Hematopoietic multipotent progenitor cell treated with erythropoietin and hydrocortisone succinate and interleukin-3 and kit ligand, for 15 days (in vitro differentiated cells): ENCODE data around the gene PPIF.

Source experiments
- DNase-seq: peaks from one replicate; pipeline ENCODE4 v3.0.0-alpha.2; 2015; ENCODE audit warnings: low spot score

The PPIF gene

DNA sequence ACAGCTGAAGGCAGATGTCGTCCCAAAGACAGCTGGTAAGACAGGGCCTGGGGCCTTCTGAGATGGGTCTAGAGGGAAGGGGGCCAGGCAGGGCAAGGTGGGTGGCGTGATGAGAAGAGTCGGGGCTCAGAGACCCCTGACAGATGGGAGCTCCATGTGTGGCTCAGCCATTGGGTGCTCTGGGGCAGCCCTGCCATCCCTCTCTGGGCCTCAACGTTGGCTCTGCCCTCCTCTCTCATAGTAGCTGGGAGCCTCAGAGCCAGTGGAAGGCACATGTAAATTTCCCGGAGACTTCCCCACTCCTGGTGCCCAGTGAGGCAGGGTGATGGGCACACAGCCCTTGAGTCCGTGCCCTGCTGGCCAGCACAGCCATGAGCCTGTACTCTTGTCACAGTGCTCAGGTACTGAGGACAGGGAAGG is 1.8 kb downstream of the PPIF start:
- DNase-seq: no peak

DNA sequence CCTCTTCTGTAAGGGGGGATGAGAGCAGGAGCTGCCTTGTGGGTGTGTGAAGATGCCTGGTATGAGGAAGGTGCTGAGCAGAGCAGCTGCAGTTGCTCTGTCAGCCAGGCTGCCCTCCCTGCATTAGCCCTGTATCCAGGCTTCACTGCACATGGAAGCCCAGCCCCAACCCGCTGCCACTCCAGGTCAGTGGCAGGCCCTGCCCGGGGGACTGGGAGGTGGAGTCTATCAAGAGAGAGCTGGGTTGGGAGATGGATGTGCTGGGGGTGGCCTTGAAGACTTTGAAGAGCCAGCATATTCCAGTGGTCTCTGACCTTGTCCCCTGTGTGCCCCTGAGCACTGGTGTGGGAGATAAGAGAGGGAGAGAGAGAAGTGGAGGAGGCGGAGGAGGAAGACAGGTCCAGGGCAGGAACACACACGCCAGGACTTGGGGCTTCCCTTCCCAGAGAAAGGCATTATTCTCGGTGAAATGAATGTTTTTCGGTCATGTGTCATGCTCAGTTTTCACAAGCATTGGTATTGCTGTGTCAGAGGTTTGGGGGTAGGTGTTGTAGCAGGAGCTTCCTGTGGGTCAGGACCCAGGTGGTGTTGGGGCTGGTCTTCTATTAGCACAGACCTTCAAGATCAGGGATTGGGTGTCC is 2.6 kb downstream of the PPIF start:
- no peak for DNase-seq

DNA sequence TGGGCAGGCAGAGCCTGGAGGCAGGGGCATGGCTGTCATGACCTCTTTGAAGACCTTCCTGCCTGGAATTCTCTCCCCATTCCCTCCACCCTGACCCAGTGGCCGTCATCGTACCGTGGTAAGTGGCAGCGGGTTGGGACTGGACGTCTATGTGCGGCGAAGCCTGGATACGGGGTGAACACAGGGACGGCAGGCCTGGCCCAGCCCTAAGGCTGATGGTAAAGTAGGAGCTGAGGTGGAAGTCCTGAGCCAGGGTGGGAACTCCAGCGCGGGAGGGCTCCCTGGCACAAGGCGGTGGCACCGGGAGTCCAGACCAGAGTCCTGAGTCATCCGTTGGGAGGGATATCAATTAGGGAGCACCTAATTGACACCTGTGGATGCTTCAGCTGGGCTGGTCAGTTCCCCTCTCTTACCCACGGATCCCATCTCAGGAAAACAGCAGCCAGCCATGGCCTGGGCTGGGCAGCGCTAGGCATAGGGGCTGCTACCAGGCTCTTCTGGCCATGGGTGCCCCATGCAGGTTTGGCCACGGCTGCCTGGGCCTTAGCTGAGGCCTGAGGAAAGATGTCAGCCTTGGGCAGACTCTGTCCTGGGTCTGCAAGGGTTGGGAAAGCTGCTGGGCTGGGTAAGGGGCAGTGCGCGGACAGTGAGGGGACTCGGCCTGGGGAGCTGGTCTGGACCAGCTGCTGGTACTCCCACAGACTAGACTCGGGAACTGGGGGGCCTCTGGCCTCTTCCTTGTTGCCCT is 3.3 kb downstream of the PPIF start:
- no peak for DNase-seq

DNA sequence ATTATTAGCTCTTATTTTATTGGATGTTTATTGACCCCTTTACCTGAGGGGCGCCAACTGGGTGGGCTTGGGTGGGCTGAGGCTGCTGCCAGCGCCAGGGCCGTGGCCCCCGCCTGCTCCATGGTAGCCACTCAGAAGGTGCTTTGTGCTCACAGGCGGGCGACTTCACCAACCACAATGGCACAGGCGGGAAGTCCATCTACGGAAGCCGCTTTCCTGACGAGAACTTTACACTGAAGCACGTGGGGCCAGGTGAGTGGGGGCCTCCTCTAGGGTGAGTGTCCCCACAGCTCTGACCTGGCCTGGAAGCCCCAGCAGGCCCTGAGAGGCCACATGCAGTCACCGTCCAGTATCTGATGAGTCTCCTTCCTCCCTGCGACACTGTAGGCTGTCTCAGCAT is 4.1 kb downstream of the PPIF start:
- DNase-seq: no peak

DNA sequence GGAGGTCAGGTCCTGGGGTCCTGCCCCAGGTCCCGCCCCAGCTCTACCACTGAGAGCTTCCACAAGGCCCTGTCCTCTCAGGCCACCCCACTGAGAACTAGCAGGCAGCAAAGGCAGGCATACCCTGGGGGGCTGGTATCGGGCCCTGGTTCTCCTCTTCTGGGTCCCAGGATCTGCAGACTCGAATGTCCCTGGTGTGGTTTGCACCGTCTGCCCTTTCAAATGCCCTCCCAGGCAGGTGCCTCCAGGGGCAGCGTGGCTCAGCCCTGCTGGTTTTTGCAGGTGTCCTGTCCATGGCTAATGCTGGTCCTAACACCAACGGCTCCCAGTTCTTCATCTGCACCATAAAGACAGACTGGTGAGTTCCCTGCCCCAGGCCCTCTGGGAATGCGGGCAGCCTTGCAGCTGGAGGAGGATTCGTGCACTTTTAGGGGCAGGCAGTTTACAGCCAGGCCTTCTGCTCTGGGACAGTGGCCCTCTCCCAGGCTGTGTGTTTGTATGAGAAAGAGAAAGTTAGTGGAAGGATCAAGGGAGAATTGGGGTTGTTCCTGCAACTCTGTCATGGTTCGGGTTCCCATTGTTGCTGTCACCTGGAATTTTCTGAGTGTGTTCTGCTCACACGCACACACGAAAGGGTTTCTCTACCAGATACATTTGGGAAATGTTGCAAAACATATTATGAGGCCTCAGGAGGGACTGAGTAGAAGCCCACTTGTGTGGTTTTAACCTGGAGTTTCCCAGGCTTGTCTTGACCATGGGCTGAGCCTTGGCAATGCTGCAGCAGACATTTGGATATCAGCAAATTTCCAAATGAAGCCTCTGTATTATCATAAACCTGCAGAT is 5.0 kb downstream of the PPIF start:
- no peak for DNase-seq

DNA sequence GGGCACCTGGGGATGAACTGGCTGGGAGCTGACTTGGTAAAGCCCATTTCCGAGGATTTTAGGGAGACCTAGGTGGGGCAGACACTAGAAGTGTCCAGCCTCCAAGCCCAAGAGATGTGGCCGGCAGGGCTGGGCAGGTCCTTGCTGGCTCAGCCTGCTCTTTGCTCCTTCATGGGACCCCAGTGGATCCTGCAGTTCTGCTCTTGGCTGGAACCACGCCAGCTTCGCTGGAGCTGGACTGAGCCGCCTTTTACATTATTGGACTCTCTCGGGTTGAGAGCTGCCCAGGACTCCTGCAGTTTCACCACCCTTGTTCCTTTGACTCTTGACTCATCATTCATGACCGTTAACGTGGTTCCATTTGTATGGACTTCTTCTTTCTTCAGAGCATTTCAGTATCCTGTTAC is 5.7 kb downstream of the PPIF start:
- no peak for DNase-seq

DNA sequence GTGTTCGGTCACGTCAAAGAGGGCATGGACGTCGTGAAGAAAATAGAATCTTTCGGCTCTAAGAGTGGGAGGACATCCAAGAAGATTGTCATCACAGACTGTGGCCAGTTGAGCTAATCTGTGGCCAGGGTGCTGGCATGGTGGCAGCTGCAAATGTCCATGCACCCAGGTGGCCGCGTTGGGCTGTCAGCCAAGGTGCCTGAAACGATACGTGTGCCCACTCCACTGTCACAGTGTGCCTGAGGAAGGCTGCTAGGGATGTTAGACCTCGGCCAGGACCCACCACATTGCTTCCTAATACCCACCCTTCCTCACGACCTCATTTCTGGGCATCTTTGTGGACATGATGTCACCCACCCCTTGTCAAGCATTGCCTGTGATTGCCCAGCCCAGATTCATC is 6.5 kb downstream of the PPIF start:
- DNase-seq: no peak

DNA sequence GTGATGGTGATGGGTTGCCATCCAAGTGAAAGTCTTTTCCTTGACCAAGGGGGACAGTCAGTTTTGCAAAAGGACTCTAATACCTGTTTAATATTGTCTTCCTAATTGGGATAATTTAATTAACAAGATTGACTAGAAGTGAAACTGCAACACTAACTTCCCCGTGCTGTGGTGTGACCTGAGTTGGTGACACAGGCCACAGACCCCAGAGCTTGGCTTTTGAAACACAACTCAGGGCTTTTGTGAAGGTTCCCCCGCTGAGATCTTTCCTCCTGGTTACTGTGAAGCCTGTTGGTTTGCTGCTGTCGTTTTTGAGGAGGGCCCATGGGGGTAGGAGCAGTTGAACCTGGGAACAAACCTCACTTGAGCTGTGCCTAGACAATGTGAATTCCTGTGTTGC is 6.9 kb downstream of the PPIF start:
- no peak for DNase-seq

DNA sequence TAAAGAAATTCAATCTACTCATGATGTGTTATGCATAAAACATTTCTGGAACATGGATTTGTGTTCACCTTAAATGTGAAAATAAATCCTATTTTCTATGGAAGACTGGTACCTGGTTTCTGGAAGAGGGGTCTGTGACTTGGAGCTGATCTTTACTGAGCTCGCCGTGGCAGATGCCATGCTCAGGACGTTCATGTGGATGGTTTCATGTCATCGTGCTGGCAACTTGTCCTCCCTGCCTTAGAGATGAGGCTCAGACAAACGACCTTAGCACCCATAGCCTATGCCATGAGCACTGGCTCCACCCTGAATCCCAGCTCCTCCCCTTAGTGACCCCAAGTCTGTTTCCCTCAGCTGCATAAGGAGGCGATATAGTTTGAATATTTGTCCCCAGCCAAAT is 7.3 kb downstream of the PPIF start:
- no peak for DNase-seq

DNA sequence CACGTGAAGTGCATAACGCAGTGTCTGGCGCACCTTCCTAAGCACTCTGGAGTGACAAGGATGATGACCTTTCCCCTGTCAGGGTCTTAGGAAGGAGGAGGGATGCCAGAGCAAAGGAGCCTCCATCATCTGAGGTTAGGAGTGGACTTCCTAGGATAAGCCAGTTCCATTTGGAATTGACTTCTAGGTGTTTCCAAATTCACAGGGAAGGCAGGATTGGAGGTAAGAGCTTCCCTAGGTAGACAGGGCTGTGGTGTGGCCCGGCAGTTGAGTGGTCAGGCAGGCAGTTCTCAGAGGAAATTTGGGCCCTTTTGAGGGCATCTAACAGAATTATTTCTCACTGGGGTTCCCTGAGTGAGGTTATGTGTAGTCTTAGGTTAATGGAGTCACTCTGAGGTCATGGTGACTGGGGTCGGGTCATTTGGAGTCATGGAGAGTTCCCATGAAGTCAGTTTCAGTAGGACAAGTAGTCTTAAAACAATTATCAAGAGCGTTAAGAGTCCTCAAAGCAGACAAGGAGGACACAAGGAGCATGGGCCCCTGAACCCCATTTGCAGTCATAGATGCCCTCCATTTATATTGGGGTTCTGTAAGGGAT is 8.2 kb downstream of the PPIF start:
- DNase-seq: no peak

DNA sequence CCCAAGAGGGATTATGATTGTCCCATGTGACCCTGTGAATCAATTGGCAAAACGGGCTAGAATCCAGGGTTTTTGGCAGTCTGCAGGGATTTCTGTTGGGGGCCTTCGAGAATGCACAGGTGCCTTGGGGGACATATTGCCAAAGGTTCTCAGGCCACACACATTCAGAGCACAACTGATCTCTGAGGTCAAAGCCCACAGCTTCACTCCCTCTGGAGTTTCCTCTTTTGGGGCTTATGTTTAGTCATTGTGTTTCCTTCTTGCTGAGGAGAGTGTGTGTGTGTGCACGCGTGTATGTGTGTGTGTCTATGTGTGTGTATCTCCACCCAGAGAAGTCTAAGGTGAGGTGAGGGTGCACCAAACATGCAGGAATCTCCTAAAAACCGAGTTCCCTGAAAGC is 8.8 kb downstream of the PPIF start:
- DNase-seq: no peak

DNA sequence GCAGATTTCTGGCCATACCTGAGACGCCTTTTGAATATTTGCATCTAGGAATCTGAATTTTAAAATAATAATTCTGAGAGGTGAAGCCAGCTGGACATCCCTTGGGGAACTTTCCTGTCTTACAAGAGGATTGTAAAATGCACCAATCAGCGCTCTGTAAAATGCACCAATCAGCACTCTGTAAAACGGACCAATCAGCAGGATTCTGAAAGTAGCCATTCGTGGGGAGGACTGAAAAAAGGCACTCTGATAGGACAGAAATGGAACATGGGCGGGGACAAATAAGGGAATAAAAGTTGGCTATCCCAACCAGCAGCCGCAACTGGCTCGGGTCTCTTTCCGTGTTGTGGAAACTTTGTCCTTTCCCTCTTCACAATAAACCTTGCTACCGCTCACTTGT is 9.9 kb downstream of the PPIF start:
- no peak for DNase-seq

DNA sequence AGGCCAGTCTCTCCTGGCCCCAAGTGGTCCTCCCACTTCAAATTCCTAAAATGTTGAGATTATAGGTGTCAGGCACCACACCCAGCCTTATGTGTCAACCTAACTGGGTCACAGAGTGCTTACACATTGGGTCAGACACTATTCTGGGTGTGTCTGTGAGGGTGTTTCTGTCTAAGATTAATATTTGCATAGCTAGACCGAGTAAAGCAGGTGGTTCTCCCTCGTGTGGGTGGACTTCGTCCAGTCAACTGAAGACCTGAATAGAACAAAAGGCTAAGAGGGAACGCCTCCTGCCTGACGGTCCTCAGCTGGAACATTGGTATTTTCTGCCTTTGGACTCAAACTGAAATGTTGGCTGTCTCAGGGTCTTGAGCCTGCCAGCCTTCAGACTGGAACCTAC is 11.5 kb downstream of the PPIF start:
- DNase-seq: no peak

DNA sequence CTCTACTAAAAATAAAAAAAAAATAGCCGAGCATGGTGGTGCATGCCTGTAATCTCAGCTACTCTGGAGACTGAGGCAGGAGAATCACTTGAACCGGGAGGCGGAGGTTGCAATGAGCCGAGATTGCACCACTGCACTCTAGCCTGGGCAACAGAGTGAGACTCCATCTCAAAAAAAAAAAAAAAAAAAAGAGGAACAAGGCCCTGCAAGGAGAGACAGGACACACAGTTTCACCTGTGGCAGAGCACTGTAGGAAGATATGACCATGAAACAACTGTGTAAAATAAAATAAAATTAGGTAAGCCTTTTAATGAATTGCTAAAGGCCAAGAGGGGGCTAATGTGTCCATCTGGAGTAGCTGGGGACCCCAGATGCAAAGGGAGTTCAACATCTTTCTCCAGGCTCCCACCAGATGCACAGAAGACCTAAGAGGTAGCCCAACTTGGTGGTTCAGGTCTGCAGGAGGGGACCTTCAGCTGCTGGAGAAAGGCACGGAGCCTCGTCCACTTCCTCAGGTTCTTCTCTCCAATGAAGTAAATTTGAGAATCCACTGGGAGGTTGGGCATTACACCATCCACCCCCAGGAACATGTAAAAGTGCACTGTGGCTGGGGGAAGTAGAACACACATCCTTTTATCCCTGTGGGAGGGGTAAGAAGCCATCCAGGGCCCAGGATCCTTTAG is 12.7 kb downstream of the PPIF start:
- no peak for DNase-seq

DNA sequence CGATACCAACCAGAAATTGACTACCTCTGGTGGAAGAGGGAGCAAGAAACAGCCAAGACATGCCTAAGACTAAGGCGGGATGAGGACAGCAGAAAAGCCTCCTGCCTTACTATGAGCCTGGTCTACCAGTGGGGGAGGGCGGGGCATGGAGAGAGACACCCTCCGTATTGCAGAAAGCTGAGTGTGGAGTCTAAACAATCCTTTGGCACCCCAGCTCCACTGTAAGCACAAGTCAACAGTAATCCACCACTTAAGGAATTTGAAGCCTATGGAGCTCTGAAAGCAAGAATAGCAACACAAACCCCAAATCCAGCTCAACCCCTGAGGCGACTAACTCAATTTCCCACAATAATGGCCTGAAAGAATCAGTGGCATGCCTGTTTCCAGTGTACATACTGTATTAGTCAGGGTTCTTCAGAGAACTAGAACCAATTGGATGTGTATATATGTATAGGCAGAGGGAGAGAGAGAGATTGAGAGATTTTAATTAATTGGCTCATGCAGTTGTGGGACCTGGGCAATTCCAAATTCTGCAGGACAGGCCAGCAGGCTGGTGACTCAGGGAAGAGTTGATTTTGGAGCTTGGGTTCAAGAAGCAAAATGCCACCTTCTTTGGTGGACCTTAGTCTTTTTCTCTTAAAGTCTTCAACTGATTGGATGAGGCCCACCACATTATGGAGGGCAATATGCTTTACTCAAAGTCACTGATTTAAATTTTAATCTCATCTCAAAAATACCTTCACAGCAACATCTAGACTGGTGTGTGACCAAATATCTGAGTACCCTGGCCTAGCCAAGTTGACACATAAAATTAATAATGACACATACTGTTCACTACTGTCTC is 13.5 kb downstream of the PPIF start:
- no peak for DNase-seq

DNA sequence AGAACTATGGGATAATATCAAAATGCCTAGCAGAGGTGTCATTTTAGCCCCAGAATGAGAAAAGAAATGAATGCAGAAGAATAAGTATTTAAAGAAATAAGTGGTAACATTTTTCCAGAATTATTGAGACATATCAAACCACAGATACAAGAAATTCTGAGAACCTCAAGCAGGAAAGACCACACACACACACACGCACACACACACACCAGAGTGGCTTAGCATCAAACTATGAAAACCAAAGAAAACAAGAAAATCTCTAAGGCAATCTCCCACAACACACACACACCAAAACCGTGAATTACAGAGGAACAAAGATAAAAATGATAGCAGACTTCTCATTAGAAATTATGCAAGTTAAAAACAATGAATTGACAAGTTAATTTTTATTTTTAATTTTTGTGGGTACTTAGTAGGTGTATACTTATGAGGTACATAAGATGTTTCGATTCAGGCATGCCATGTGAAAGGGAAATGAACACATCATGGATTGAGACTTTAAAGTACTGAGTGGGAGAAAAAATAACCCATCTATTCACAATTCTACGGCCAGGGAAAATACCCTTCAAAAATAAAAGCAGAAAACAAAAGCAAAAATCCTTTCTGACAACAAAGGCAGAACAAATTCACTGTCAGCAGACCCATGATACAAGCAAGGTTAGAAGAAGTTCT is 14.6 kb downstream of the PPIF start:
- no peak for DNase-seq

DNA sequence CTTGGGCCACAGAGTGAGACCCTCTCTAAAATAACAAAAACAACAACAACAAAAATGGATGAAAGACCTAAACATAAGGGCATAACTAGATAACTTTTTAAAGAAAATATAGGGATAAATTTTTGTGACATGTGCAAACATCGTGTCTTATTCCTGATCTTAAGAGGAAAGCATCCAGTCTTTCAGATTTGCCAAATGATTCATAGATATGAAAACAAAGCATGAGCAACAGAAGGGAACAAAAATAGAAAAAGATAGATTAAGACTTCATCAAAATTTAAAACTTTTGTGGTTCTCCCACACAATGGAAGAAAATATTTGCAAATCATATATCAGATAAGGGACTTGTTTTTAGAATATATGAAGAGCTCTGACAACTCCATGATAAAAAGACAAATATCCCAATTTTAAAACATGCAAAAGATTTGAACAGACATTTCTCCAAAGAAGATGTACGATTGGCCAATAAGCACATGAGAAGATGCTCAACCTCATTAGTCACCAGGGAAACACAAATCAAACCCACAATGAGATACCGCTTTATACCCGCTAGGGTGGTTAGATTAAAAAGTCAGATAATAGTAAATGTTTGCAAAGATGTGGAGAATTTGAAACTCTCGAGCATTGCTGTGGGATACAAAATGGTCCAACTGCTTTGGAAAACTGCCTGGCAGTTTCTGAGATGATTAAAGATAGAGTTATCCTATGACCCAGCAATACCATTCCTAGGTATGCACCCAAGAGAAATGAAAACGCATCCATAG is 20.3 kb downstream of the PPIF start:
- DNase-seq: no peak

DNA sequence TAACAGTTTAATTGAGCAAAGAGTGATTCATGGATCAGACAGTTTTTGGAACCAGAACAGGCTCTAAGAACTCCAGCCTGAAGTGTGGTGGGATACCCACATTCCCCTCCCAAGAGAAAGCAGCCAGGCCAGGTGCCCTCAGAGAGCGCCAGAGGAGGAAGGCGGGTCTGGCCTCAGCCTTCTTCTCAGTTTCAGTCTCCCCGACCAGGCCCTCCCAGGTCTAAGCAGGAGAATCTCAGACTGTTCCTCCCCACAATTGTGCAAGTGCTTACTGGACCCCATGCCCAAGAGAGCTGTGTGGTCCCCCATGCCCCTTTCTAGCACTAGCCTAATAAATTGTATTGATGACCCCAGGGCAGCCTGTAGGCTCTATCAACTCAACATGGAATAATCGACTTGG is 25.6 kb downstream of the PPIF start:
- DNase-seq: no peak

DNA sequence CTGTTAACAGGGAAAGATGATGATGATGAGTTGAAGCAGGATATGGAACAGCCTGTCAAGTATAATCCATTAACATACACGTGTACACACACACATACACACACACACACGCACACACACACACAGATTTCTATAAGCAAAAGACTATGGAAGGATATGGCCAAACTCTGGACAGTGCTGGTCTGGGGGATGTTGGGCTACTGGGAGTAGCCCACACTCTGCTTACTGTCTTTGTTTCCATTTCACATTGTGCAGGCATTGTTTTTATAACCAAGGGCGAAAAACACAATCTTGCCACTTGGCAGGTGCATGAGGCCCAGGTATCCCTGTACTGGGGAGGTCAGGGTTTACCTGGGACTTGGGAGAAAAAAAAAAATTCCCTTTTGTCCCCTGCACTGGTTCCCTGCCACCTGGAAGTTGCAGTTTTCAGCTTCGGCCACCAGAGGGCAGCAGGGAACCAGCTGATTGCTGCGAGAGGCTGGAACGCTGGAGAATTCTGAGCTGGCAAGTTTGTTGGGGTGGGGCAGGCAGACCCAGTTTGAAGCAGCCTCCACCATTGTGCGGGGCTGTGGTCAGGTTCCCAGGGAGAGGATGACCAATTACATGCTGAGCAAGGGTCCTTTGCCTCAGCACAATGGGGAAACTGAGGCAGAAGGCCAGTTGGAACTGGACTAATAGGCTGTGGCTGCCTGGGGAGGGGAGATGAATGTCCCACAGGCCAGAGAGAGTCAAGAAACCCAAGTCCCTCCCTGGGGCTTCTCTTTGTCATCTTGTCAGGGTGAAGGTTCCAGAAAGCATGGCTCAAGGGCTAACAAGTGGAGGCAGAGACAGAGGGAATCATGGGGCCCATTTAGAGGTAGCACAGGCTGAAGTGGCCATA is 27.3 kb downstream of the PPIF start:
- peak; percentile 70 for DNase-seq
